HG03565 (cell line): ENCODE measurements around the gene DR1.

Experiments used
- ATAC-seq: cut with Tn5 transposase; IDR thresholded peaks from one replicate; pipeline ENCODE4 v1.9.1; 2021; ENCODE audit warnings: mild to moderate bottlenecking, moderate library complexity; ENCODE audit not compliant: unreplicated experiment

Gene DR1

GRCh38 chr1:93345633-93346420, at the start of gene DR1:
DR1 (plus strand) TSS chr1:93345907; CDS start chr1:93346646, 739 bp downstream.
- peak; percentile 58 for ATAC-seq

- ATAC-seq = no peak
Observed at GRCh38 chr1:93296555-93297154, 49.1 kb upstream of the DR1 start.

GRCh38 chr1:93301131-93301530, 44.6 kb upstream of the DR1 start:
- no peak for ATAC-seq

- ATAC-seq = no peak
Observed at GRCh38 chr1:93302078-93302477, 43.6 kb upstream of the DR1 start.

- no peak for ATAC-seq
Observed at GRCh38 chr1:93304716-93305138, 41.0 kb upstream of the DR1 start.

- ATAC-seq = no peak
Observed at GRCh38 chr1:93306920-93307319, 38.8 kb upstream of the DR1 start.

GRCh38 chr1:93313026-93313425, 32.7 kb upstream of the DR1 start:
- ATAC-seq = no peak

GRCh38 chr1:93317207-93317606, 28.5 kb upstream of the DR1 start:
- ATAC-seq = no peak

- no peak for ATAC-seq
Observed at GRCh38 chr1:93317943-93318342, 27.8 kb upstream of the DR1 start.

GRCh38 chr1:93321720-93322119, 24.0 kb upstream of the DR1 start:
- ATAC-seq = no peak

GRCh38 chr1:93322349-93322748, 23.4 kb upstream of the DR1 start:
- ATAC-seq = no peak

- ATAC-seq = no peak
Observed at GRCh38 chr1:93323185-93323820, 22.4 kb upstream of the DR1 start.

- no peak for ATAC-seq
Observed at GRCh38 chr1:93324486-93325464, 20.9 kb upstream of the DR1 start.

- no peak for ATAC-seq
Observed at GRCh38 chr1:93328809-93329760, 16.6 kb upstream of the DR1 start.

GRCh38 chr1:93330196-93330595, 15.5 kb upstream of the DR1 start:
- no peak for ATAC-seq

- no peak for ATAC-seq
Observed at GRCh38 chr1:93330617-93331016, 15.1 kb upstream of the DR1 start.

GRCh38 chr1:93331412-93331811, 14.3 kb upstream of the DR1 start:
- ATAC-seq = no peak

GRCh38 chr1:93332368-93332767, 13.3 kb upstream of the DR1 start:
- ATAC-seq = no peak

- ATAC-seq = no peak
Observed at GRCh38 chr1:93338387-93339146, 7.1 kb upstream of the DR1 start.
